GM21367 (cell line): ENCODE results near the gene CD180.

ENCODE experiments used
- ATAC-seq: cut with Tn5 transposase; IDR thresholded peaks from one replicate; pipeline ENCODE4 v1.9.1; 2021; ENCODE audit not compliant: unreplicated experiment

Gene CD180

GRCh38 chr5:67196537-67197059 is at the start of gene CD180:
Gene CD180, minus strand, starts transcription at chr5:67196799. Its CDS starts 158 bp downstream, at chr5:67196641.
- ATAC-seq: no peak

DNA sequence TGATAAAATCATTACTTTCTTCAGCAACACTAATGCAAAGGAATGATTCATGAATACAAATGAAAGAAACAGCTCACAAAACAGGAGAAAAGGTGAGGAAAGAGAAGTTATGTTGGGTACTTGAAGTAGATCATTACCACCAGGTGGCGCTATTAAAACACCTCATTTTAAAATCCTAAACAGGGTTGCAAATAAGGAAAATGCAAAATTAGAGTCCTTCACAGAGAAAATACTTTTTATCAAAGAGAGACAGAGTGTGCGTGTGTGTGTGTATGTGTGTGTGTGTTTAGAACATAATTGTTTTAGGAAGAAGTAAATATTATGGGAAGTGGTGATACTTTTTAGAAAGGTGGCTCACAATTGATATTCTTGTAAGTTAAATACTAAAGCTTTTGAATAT is 49.5 kb upstream of the CD180 start:
- no peak for ATAC-seq

DNA sequence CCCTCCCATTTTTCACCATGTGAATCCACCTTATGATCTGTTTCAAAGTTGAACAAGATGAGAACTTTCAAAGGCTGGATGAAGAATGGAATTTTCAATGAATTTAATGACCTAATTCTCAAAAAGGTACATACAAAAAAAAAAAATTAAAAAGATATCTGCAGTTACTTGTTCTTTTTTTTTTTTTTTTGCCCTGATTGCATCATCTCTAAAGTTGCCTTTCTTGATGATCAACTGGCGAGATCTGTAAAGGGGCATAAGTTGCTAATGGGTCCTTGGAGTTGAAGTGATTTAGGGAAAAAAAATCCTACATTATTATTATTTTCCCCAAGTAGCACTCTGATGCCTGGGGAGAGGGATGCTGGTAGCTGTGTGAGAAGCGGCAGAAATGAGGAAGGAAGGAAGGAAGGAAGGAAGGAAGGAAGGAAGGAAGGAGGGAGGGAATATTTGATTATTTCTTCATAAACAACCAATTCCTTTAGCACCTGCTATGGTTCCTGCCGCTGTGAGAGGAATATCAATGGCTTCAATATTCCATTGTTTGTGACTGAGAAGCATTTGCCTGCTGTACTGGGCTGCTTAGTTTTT is 48.8 kb upstream of the CD180 start:
- no peak for ATAC-seq

DNA sequence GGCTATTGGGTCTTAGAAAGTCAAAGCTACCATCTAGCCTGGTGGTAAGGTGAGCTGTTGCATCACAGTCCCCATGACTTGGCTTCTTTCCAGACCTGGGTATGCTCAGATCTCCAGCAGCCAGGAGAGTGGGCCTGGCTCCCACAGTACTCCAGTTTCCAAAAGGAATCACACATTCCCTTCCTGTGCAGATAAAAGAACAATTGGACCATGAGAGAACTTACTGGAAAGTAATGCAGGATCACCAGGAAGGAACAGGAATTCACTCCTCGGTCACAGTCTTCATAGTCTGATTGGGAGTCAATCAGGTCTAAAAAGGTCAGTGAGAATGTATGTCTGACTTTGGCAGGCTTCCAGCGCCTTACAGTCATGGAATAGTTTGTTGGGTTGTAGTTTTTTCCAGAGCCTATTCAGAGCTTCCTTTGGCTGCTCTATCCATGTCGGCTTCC is 47.8 kb upstream of the CD180 start:
- no peak for ATAC-seq

DNA sequence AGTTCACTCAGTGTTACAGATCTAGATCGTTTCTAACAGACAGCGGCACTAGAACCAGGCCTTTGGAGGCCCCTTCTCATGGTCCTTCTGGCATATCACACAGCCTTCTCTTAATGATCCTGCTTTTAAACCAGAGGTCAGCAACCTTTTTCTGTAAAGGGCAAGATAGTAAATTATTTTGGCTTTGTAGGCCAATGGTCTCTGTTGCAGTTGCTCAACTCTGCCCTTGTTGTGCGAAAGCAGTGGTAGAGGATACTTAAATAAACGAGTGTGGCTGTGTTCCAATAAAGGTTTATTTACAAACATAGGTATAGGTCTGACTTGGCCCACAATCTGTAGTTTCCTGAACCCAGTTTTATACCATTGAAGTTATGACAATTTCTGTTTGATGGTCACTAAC is 47.3 kb upstream of the CD180 start:
- ATAC-seq: no peak

GRCh38 chr5:67243349-67243748 is 46.8 kb upstream of the CD180 start:
- ATAC-seq: no peak

GRCh38 chr5:67241326-67241725 is 44.7 kb upstream of the CD180 start:
- no peak for ATAC-seq

DNA sequence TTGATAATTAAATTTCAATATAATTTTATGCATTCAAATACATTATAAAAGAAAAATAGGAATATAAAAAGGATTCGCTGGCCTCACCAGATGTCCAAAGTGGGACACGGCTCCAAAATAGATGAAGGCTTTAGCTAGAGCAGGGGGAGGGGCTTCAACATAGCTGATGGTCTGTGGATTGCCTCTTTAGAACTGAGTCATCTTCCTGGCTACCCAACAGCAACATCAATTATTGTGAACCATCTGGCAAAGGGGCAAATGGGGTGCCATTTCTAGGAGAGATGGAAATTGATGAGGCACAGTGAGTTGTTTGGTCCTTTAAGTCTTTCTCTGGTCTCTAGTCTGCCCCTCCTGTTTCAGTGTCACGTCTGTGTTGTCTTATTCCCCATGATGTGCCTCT is 44.2 kb upstream of the CD180 start:
- ATAC-seq: no peak

GRCh38 chr5:67240065-67240464 is 43.5 kb upstream of the CD180 start:
- no peak for ATAC-seq

DNA sequence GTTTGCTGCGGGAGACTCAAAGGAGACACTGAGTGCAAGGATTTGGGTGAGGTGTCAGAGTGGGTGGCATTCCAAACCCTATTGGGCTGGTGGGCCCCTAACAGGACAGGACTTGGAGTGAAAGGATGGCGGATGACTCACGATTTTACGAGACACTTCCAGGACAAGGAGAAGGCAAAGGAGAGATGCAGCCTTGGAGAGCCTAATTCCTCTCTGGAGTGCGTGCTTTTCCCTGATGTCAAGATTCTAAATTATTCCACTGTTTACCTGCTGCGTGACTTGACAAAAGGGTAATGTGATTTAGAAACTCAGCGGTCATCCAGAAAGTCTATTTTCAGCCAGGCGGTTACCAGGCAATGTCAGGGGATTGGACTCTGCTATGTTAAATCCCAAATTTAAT is 41.6 kb upstream of the CD180 start:
- ATAC-seq: no peak

GRCh38 chr5:67235399-67236110 is 39.0 kb upstream of the CD180 start:
- no peak for ATAC-seq

DNA sequence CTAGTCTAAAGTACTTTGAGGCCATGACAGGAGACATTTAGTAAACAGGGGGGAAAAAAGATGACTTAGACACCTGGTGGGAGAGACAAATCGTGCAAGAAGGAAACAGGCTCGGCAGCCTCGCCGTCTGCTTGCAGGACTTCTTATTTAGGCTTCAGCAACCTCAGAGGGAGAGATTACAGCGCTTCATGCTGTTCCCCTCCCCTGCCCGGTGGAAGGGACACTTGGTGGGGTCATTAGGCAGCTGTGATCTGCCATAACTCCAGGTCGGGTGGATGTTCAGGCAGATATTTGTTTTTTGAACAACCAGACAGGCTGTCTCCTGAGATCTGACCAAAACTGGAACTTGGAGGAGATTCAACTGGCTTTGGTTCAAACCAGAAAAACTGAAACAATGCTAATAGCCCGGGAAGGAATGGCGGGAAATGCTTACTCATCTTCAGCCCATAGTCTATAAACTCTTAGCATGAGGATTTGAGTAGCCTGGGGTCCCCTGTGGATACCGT is 38.1 kb upstream of the CD180 start:
- ATAC-seq: no peak

- ATAC-seq: no peak
Measured at GRCh38 chr5:67233075-67233474, 36.5 kb upstream of the CD180 start.

GRCh38 chr5:67223211-67223610 is 26.6 kb upstream of the CD180 start:
- ATAC-seq: no peak

- peak; percentile 24 for ATAC-seq
Measured at GRCh38 chr5:67222243-67223025, 25.8 kb upstream of the CD180 start.

DNA sequence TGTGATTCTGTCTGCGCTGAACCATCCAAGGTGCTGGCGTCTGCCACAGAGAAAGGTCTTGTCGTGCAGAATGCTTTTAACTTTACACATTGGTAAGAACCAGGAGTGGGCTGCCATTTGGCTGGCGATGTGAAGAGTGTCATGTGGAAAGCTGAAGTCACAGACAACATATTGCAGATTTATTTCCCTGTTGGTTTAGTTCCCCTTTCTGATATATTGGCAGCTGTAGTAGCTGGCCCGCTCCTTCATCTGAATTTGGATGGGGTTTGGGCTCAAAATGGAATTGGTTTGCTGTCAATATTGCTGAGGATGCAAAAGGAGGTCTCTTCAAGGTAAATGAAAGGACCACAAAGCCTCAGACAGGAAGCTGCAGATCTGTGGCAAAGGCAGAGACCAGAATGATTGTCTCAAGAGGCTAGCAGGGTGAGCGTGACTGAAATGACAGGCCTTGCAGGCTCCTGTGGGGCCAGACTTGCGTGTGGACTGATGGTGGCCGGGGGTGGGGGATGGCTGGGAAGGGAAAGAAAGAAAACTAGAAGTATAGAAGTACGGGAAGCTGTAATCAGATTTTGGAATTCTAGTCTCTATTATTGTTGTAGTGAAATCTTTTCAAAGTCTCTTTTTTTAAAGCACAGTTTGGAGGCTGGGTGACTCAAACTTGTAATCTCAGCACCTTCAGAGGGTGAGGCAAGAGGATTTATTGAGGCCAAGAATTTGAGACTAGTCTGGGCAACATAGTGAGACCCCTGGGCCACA is 25.1 kb upstream of the CD180 start:
- peak; percentile 82 for ATAC-seq

DNA sequence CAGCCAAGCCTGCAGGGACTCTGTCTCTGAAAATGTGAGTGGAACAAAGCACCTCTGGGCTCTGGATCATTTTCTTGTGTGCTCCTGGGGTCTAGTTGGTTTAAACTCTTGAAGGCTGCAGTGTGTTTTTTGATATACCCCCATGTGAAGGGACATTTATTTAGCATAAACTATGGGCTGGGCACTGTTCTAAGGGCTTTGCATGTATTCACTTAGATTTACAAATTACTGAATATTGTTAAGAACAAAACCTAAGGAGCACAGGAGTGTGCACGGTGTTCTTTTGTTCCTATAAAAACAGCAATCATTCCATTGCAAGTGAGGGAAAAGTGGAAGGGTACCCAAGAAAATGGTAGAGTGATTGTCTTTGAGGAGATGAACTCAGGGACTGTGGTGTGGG is 20.0 kb upstream of the CD180 start:
- no peak for ATAC-seq

GRCh38 chr5:67215519-67216471 is 19.2 kb upstream of the CD180 start:
- peak; percentile 99 for ATAC-seq

- no peak for ATAC-seq
Measured at GRCh38 chr5:67214707-67215447, 18.3 kb upstream of the CD180 start.
